ENCODE measurements around the gene GOSR2.

DNA sequence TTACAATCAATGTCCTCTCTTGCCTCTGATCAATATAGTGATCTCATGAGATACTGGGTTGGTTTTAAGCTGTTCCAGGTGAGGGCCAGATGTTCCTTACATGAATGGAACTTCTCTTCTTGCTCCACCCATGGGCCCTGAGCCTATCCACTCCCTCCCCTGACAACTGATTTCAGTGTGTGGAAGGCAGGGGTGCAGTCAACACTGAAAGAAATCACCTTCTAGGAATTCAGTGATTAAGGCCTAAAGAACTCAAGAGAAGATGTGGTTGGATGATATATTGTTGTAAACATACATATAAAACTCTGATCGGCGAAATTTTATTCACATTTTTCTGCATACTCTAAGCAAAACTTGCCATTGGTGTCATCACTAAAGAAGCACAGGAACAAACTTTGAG lies 6.7 kb upstream of the GOSR2 start:
- TF ChIP-seq POLR2A (IDR thresholded peaks at IDR 0.05; ENCODE audit: control extremely low read depth in 1 of 2, low read depth in 2 of 2, low read length in 2 of 2): no peak
- TF ChIP-seq CEBPB (IDR thresholded peaks at IDR 0.05; ENCODE audit: low read depth, low read length): no peak
- TF ChIP-seq ASH2L (IDR thresholded peaks at IDR 0.05; ENCODE audit: low read length): no peak
- TF ChIP-seq, protein P1, sequence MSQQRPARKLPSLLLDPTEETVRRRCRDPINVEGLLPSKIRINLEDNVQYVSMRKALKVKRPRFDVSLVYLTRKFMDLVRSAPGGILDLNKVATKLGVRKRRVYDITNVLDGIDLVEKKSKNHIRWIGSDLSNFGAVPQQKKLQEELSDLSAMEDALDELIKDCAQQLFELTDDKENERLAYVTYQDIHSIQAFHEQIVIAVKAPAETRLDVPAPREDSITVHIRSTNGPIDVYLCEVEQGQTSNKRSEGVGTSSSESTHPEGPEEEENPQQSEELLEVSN (IDR thresholded peaks at IDR 0.05): no peak
- TF ChIP-seq SIN3A (conservative IDR thresholded peaks at IDR 0.05 in 1 of 2, IDR thresholded peaks at IDR 0.05 in 1 of 2; ENCODE audit: low read depth in 1 of 2, low read length in 2 of 2): no peak
- TF ChIP-seq MAFK (IDR thresholded peaks at IDR 0.05; ENCODE audit: low read depth, low read length): no peak
- no peak for TF ChIP-seq TBP (IDR thresholded peaks at IDR 0.05; ENCODE audit: low read depth, low read length)
- TF ChIP-seq ATF3 (IDR thresholded peaks at IDR 0.05; ENCODE audit: insufficient read depth, low read depth, low read length): no peak
- TF ChIP-seq POLR2AphosphoS5 (IDR thresholded peaks at IDR 0.05; ENCODE audit: low read depth, low read length): no peak
- no peak for TF ChIP-seq RAD21 (IDR thresholded peaks at IDR 0.05 in 1 of 2, conservative IDR thresholded peaks at IDR 0.05 in 1 of 2; ENCODE audit: low read depth in 2 of 2, low read length in 2 of 2)
- TF ChIP-seq KDM5A (IDR thresholded peaks at IDR 0.05; ENCODE audit: low read length): no peak
- TF ChIP-seq CTCF (IDR thresholded peaks at IDR 0.05; ENCODE audit: control extremely low read depth in 1 of 3, insufficient read depth in 1 of 3, low read depth in 1 of 3, low read length in 3 of 3): no peak
- TF ChIP-seq RFX5 (IDR thresholded peaks at IDR 0.05; ENCODE audit: borderline replicate concordance, low read depth, low read length): no peak
- TF ChIP-seq TAF1 (IDR thresholded peaks at IDR 0.05; ENCODE audit: low read depth, low read length): no peak
